ENCODE results near the gene ENPP3. TPM values are rescaled to one million over a fixed set of nuclear protein-coding genes. Genes with fewer than 3 reads are reported as not detected.

ENPP3 gene
- total and polyA plus RNA-seq, 2 of the 13 experiments (the other 11 are each of a cell fraction or from before 2014, with no cell fraction given): 40.0 to 75.4 TPM

DNA sequence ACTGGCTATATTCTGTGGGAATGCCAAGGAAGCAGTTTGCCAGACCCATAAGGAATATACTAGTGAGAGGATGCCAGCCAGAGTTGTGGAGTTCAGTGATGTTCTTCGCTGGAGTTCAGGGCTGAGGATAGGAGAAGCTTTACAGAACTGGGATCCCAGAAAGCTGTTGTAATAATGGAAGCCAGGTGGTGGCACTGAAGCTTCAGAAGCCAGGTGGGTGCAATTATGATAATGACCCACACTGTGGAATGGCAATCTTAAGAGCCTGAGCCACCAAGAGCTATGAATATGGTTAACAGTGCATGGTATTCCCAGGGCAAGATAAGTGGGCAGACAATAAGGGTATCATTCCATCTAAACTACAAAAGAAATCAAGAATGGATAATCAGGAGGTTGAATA is 145.7 kb downstream of the ENPP3 start (continued):
- TF ChIP-seq, protein P1, sequence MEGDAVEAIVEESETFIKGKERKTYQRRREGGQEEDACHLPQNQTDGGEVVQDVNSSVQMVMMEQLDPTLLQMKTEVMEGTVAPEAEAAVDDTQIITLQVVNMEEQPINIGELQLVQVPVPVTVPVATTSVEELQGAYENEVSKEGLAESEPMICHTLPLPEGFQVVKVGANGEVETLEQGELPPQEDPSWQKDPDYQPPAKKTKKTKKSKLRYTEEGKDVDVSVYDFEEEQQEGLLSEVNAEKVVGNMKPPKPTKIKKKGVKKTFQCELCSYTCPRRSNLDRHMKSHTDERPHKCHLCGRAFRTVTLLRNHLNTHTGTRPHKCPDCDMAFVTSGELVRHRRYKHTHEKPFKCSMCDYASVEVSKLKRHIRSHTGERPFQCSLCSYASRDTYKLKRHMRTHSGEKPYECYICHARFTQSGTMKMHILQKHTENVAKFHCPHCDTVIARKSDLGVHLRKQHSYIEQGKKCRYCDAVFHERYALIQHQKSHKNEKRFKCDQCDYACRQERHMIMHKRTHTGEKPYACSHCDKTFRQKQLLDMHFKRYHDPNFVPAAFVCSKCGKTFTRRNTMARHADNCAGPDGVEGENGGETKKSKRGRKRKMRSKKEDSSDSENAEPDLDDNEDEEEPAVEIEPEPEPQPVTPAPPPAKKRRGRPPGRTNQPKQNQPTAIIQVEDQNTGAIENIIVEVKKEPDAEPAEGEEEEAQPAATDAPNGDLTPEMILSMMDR (CRISPR knock-in tag; IDR thresholded peaks at IDR 0.05): peak; percentile 64
- TF ChIP-seq ZNF776 (CRISPR knock-in tag; IDR thresholded peaks at IDR 0.05): no peak
- TF ChIP-seq, protein P2, sequence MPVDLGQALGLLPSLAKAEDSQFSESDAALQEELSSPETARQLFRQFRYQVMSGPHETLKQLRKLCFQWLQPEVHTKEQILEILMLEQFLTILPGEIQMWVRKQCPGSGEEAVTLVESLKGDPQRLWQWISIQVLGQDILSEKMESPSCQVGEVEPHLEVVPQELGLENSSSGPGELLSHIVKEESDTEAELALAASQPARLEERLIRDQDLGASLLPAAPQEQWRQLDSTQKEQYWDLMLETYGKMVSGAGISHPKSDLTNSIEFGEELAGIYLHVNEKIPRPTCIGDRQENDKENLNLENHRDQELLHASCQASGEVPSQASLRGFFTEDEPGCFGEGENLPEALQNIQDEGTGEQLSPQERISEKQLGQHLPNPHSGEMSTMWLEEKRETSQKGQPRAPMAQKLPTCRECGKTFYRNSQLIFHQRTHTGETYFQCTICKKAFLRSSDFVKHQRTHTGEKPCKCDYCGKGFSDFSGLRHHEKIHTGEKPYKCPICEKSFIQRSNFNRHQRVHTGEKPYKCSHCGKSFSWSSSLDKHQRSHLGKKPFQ (CRISPR knock-in tag; IDR thresholded peaks at IDR 0.05; ENCODE audit: insufficient replicate concordance): peak; percentile 10
- TF ChIP-seq, protein P3, sequence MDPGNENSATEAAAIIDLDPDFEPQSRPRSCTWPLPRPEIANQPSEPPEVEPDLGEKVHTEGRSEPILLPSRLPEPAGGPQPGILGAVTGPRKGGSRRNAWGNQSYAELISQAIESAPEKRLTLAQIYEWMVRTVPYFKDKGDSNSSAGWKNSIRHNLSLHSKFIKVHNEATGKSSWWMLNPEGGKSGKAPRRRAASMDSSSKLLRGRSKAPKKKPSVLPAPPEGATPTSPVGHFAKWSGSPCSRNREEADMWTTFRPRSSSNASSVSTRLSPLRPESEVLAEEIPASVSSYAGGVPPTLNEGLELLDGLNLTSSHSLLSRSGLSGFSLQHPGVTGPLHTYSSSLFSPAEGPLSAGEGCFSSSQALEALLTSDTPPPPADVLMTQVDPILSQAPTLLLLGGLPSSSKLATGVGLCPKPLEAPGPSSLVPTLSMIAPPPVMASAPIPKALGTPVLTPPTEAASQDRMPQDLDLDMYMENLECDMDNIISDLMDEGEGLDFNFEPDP (CRISPR knock-in tag; conservative IDR thresholded peaks at IDR 0.05): 0 out of 2 replicates have a peak, but pooled peaks have one; percentile 76
- TF ChIP-seq SMC3 (IDR thresholded peaks at IDR 0.05; ENCODE audit: low read length): peak; percentile 37; the same call in 1 of the 2 replicates
- TF ChIP-seq, protein P4, sequence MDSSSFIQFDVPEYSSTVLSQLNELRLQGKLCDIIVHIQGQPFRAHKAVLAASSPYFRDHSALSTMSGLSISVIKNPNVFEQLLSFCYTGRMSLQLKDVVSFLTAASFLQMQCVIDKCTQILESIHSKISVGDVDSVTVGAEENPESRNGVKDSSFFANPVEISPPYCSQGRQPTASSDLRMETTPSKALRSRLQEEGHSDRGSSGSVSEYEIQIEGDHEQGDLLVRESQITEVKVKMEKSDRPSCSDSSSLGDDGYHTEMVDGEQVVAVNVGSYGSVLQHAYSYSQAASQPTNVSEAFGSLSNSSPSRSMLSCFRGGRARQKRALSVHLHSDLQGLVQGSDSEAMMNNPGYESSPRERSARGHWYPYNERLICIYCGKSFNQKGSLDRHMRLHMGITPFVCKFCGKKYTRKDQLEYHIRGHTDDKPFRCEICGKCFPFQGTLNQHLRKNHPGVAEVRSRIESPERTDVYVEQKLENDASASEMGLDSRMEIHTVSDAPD (CRISPR knock-in tag; IDR thresholded peaks at IDR 0.05): no peak
- TF ChIP-seq, protein P5, sequence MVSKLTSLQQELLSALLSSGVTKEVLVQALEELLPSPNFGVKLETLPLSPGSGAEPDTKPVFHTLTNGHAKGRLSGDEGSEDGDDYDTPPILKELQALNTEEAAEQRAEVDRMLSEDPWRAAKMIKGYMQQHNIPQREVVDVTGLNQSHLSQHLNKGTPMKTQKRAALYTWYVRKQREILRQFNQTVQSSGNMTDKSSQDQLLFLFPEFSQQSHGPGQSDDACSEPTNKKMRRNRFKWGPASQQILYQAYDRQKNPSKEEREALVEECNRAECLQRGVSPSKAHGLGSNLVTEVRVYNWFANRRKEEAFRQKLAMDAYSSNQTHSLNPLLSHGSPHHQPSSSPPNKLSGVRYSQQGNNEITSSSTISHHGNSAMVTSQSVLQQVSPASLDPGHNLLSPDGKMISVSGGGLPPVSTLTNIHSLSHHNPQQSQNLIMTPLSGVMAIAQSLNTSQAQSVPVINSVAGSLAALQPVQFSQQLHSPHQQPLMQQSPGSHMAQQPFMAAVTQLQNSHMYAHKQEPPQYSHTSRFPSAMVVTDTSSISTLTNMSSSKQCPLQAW (CRISPR knock-in tag; IDR thresholded peaks at IDR 0.05): 0 out of 2 replicates have a peak, but pooled peaks have one; percentile 42
